ENCODE results near the gene RFTN1.
A peak's percentile ranks its signal among the peaks of the same experiment; 100 is the strongest.

RFTN1 gene

DNA sequence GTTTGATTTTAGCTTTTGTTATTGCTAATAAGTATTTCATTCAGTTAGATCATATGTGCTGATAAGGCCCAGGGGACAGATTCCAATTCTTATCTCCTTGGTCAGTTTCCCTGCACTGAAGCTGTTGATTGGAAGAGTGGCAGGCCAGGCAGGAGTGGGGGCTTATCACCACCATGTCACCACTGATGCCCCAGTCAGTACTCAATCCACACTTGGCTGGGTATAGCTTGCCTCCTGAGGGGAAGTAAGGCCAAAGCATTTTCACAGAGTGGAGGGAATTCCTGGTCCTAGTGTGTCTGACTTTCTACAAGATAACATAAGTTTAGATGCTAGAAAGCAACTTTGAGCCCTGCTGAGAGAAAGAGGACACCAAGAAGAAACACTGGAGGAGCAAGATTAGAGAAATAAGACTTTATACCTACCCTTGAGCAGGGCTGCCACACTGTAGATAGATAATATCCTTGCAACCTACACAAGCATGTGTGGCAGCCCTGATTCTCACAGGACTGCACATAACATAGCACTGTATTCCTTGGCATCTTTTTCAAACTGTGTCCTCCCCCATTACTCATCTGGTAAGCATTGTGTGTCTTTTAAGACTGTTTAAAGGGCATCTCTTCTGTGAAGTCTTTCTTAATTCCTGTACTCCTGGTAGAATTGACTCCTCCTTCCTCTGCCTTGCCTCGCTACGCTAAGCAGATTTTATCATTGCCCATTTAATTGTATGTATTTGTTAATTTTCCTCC is 224.2 kb downstream of the RFTN1 start:
- DNase-seq (ENCODE audit: low read depth in 1 of 2, low spot score in 1 of 2) = no peak

DNA sequence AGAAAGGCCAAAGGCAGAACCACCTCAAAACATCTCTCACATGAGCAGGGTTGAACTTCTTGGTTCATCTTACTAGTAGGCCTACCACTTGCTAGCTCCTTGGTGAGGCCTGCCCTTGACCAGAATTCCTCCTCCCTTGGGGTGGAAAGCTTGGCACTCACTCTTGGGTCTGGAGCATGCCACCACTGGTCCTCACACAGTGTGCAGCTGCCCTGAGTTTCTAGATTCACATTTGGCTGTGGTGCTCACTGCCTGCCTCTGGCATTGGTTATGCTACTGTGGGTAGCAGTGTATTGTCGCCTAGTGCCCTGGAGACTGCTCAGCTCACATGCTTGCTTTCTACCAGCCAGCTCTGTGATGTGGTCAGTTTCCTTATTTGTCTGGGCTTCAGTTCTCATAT is 224.8 kb downstream of the RFTN1 start:
- no peak for DNase-seq (ENCODE audit: low read depth in 1 of 2, low spot score in 1 of 2)

DNA sequence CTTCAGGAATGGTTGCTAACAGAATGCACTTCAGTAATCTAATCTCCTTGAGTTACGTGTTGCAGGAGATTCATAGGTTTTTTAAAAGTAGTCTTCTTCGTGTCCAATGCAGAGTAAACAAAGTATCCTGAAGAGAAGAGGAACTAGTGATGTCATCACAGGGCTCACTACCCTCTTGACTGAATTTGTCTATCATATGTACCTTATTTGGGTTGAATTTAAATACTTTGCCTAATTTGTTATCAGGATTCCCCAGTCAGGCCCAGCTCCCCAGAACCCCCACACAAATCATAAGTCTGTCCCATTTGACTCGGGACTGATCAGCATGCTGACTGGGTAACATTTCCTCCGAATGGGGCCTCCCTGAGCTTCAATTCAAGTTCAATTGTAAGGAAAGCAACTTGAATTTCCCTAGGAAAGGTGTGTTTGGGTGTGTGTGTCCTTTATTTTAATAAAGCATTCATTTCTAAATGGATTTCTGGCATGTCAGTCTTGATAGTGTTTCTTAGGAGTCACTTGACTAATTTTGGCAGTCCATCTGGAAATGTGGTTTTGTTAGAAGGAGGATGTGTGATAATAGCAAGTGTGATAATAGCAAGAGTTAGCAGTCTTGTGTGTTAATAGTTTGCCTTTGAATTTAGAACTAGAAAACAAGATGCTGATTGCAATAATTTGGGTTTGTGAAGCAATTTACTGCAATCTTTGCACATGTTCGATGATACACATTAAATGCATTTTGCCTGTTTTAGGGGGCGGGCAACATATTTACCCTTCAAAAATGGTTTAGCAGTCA is 226.6 kb downstream of the RFTN1 start:
- DNase-seq (ENCODE audit: low read depth in 1 of 2, low spot score in 1 of 2) = no peak

DNA sequence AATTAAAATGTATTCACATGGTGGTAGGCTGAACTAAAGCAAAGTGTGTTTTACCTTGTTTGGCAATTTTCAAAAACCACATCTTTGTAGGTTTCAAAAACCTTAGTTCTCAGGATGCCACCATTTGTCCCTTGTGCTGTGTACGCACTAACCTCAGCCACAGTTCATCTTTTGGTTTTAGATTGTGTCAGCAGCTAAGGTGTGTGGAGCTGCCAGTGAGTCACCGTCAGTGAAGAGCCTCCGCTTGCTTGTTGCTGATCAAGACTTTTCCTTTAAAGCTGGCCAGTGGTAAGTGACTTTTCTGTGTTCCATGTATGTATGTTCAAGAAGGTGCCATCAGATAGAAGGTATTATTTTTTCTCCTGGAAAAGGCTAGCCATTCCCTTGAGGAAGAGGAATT is 227.3 kb downstream of the RFTN1 start:
- DNase-seq (ENCODE audit: low read depth in 1 of 2, low spot score in 1 of 2) = peak in 1 of 2 donors; percentile 68

DNA sequence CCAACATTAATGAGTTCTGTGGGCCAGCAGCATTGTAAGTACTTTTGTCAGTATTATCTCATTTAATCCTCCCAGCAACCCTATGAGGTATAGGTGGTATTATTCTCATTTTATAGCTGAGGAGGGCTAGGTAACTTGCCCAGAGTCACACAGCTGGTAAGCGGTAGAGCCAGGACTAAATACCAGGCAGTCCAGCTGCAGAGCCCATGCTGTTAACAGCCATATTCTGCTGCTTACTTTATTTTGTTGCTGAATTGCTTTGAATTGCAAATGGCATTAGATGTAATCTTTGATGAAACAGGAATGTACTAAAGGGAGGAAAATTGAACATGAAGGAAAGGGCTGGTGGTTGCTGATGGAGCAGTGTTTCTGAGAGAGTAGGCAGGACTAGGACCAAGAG is 228.9 kb downstream of the RFTN1 start:
- no peak for DNase-seq (ENCODE audit: low read depth in 1 of 2, low spot score in 1 of 2)

DNA sequence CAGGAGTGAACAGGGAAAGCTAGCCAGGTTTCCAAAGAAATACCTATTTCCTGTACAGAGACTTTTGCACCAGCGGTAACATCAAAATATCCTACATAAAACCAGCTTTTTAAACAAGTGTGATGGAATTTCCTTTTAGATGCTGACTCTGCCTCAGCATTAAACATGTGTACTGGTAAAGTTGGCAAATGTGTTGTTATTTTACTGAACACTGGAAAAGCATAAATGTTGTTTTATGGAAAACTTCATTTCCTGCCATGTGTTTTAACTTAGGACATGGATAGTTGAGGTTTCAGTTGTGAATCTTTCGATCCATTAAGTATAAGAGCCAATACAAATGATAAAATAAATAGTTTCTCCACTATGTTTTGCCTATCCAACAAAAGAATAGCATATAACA is 232.8 kb downstream of the RFTN1 start:
- no peak for DNase-seq (ENCODE audit: low read depth in 1 of 2, low spot score in 1 of 2)

DNA sequence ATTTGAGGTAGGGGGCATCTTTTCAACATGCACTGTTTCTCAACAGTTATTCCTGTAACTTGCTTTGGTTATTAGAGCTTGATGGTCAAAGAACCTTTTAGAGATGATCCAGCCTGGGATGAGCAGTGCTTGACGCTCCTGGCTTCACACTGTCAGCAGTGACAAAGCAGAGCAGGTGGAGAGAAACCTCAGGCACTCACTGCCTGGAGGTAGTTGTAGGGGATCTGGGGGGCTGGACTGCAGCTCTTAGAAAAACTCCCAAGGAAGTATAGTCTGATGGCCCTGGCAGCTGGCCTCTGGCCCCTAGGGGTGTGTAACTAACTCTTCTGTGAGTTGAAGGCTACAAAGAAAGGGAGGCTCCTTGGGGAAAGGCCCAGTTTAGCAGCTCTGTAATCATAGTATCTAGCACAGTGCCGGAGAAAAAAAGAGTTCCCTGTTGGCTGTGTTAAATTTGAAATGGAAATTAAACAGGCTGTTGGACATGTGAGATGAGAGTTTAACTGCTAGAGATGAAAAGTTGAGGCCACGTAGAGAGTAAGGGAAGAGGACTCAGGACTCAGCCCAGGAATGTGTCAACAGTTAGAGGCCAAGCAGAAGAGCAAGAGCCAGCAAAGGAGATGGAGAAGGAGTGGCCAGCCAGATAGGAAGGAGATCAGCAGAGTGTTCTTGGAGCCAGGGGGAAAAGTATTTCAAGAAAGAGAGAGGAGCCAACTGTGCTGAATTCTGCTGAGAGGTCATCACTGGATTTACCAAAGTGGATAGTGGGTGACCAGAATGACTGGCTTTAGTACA is 234.3 kb downstream of the RFTN1 start:
- DNase-seq (ENCODE audit: low read depth in 1 of 2, low spot score in 1 of 2) = no peak

DNA sequence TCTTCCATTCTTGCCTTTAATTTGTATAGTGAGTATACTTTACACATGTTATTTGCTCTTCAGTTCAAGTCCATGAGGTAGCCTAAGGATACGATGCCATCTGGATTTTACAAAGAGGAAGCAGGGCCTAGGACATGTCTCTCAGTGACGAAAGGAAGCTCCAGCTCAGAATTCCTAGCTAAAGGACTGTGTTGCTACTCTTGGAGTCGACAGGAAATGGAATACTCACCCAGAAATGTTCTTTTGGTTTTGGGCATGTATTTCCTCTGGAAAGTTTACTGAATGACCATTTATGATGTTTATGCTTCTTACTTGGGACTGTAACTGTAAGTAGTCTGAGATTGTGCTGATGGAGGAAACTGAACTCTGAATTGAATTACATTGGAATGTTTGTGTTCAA is 236.0 kb downstream of the RFTN1 start:
- DNase-seq (ENCODE audit: low read depth in 1 of 2, low spot score in 1 of 2) = no peak

DNA sequence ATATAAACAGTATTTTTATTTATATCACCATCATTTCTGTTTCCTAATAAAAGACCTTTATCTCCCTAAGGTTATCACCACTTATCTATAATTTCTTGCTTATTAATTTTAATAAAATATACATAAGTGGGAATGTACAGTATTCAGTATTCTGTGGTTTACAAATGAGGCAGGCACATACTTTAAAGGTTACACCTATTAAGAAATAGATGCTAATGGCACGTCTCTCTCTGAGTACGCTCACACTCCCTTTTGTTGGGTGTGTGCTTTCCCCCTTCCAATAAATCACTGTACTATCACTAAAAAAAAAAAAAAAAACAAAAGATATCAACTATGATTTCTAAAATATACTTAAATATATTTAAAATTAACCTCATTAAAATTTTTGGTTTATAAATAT is 239.6 kb downstream of the RFTN1 start:
- no peak for DNase-seq (ENCODE audit: low read depth in 1 of 2, low spot score in 1 of 2)

DNA sequence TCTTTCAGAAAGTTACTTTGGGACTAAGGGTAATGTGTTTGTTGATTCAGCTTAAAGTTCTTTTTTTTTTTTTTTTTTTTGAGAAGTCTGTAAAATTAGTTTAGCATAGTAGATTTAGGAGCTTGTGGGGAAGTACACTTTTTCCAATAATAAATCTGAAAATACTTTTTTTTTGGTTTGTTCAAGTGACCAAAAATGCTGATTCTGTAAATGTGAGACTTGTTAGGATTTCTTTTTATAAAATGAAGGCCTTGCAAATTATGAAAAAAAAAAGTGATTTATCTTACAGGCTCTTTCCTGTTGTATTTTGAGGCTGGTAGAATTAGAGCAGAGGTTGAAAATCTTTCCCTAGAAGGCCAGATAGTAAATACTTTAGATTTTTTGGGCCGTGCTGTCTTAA is 240.9 kb downstream of the RFTN1 start:
- DNase-seq (ENCODE audit: low read depth in 1 of 2, low spot score in 1 of 2) = no peak

DNA sequence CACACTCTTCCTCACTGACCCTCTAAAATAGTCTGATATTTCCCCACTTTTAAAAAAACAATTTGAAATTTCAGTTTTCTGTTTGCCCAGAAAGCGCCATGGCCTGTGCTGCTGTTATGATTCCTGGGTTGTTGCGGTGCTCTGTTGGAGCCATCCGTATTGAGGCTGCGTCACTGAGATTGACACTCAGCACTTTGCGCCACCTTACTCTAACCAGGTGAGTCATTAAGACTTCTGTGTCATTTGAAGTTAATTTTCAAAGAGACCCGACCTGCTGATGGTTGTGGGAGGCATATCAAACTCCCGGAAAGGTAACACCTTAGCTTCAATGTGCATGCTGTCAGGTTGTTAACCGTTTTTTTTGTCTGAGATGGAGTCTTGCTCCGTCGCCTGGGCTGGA is 242.6 kb downstream of the RFTN1 start:
- no peak for DNase-seq (ENCODE audit: low read depth in 1 of 2, low spot score in 1 of 2)

DNA sequence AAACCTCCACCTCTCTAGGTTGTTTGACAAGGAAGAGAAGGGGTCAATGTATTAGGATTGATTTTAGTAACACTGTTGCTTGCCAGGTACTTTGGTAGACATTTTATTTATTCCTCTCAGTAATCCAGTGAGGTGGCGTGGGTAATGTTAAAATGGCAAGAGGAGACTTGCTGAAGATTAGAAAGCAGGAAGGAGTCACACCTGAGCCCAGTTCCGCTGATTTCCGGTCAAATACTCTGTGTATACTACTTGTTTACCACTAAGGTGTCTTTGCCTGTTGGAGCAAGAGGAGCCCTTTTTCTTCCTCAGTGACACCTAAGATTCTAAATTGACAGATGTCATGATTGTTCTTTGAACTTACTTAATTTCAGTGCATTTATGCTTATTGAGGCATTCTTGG is 246.8 kb downstream of the RFTN1 start:
- DNase-seq (ENCODE audit: low read depth in 1 of 2, low spot score in 1 of 2) = no peak

Data from activated CD4-positive, alpha-beta T cell treated with anti-CD3 and anti-CD28 coated beads, Interleukin-2, amount 50 U/mL, for 24 hours (primary cell).